ENCODE measurements around the gene NR1D1. TPM values are rescaled to one million over a fixed set of nuclear protein-coding genes. Genes with fewer than 3 reads are reported as not detected.

The NR1D1 gene
- total RNA-seq, 1 experiment from 2014 or later = 10.7 TPM

- H3K4me2 ChIP-seq = no peak overlapping the region
- DNase-seq = no peak
- no peak for TF ChIP-seq EZH2 (IDR thresholded peaks at IDR 0.05; ENCODE audit: low read depth)
- no peak for TF ChIP-seq CTCF (conservative IDR thresholded peaks at IDR 0.05)
- H3K9me3 ChIP-seq (ENCODE audit: insufficient read depth, low read depth) = no peaks in the 10 kb centered on the region
- ChIA-PET CTCF (no interaction called here), POLR2A (ENCODE audit: unreplicated experiment) (no interaction called here)
- H3K36me3 ChIP-seq (ENCODE audit: low read depth) = no peaks in the 10 kb centered on the region
- no TSS peak for BruUV-seq (replicated peaks)
- H3K27me3 ChIP-seq (ENCODE audit: insufficient read depth, low read depth) = no peaks in the 10 kb centered on the region
- peaks cover 45% of the 10 kb centered on the region for H3K4me1 ChIP-seq (replicated peaks; ENCODE audit: insufficient read depth)
- H3F3A ChIP-seq (ENCODE audit: insufficient read depth, low read depth) = peaks cover 10% of the 10 kb centered on the region
- H3K27ac ChIP-seq = no peak overlapping the region
- H4K20me1 ChIP-seq (ENCODE audit: insufficient read depth) = no peaks in the 10 kb centered on the region
- H2AFZ ChIP-seq = no peak overlapping the region
- intact Hi-C loops (cut with micrococcal nuclease; ENCODE audit: unreplicated experiment) = no loop called here
- H3K79me2 ChIP-seq (ENCODE audit: low read depth) = no peaks in the 10 kb centered on the region
- no peaks in the 10 kb centered on the region for H3K9me2 ChIP-seq (ENCODE audit: insufficient read depth)
- no peak overlapping the region for H3K4me3 ChIP-seq
Measured at GRCh38 chr17:40105861-40106759, 5.7 kb upstream of the NR1D1 start.

GRCh38 chr17:40104594-40105486, 4.5 kb upstream of the NR1D1 start:
- Histone ChIP-seq H3K27ac (peak overlapping the region; percentile 25; the same call in 1 of the 2 replicates), H3F3A (ENCODE audit: insufficient read depth, low read depth) (peaks cover 18% of the 10 kb centered on the region), H3K4me1 (replicated peaks; ENCODE audit: insufficient read depth) (peaks cover 43% of the 10 kb centered on the region), H3K9me2 (ENCODE audit: insufficient read depth) (no peaks in the 10 kb centered on the region), H3K27me3 (ENCODE audit: insufficient read depth, low read depth) (no peaks in the 10 kb centered on the region), H2AFZ (no peak overlapping the region), H3K9me3 (ENCODE audit: insufficient read depth, low read depth) (no peaks in the 10 kb centered on the region), H3K4me3 (no peak overlapping the region), H3K4me2 (peak overlapping the region; percentile 59), H4K20me1 (ENCODE audit: insufficient read depth) (no peaks in the 10 kb centered on the region), H3K36me3 (ENCODE audit: low read depth) (no peaks in the 10 kb centered on the region), H3K79me2 (ENCODE audit: low read depth) (peaks cover 4% of the 10 kb centered on the region)
- peak in 1 of 2 experiments; percentile 64 for DNase-seq
- intact Hi-C loops (cut with micrococcal nuclease; ENCODE audit: unreplicated experiment) = no loop called here
- TF ChIP-seq EZH2 (IDR thresholded peaks at IDR 0.05; ENCODE audit: low read depth) (no peak), CTCF (conservative IDR thresholded peaks at IDR 0.05) (no peak)
- BruUV-seq (replicated peaks) = no TSS peak
- ChIA-PET POLR2A (ENCODE audit: unreplicated experiment) (interaction anchor here (0.6 kb wide), 2 partner anchors 8 to 33 kb away, joined by 5 to 17 read pairs; no protein-coding TSS in a partner anchor), CTCF (no interaction called here)

- no peak for DNase-seq
- Histone ChIP-seq H3K79me2 (ENCODE audit: low read depth) (peaks cover 9% of the 10 kb centered on the region), H3F3A (ENCODE audit: insufficient read depth, low read depth) (peaks cover 22% of the 10 kb centered on the region), H3K9me3 (ENCODE audit: insufficient read depth, low read depth) (no peaks in the 10 kb centered on the region), H3K4me1 (replicated peaks; ENCODE audit: insufficient read depth) (peaks cover 44% of the 10 kb centered on the region), H3K27me3 (ENCODE audit: insufficient read depth, low read depth) (no peaks in the 10 kb centered on the region), H3K9me2 (ENCODE audit: insufficient read depth) (no peaks in the 10 kb centered on the region), H3K4me3 (no peak overlapping the region), H3K36me3 (ENCODE audit: low read depth) (no peaks in the 10 kb centered on the region), H3K27ac (no peak overlapping the region), H3K4me2 (no peak overlapping the region; the same call in 1 of the 2 replicates), H4K20me1 (ENCODE audit: insufficient read depth) (no peaks in the 10 kb centered on the region), H2AFZ (no peak overlapping the region)
- intact Hi-C loops (cut with micrococcal nuclease; ENCODE audit: unreplicated experiment) = no loop called here
- CTCF ChIA-PET = no interaction called here
- no TSS peak for BruUV-seq (replicated peaks)
- TF ChIP-seq EZH2 (IDR thresholded peaks at IDR 0.05; ENCODE audit: low read depth) = no peak
- TF ChIP-seq CTCF (conservative IDR thresholded peaks at IDR 0.05) = no peak
- POLR2A ChIA-PET (ENCODE audit: unreplicated experiment) = interaction anchor here (0.6 kb wide), 1 partner anchor 591 kb away, joined by 3 read pairs; no protein-coding TSS in a partner anchor
Measured at GRCh38 chr17:40103688-40104087, 3.3 kb upstream of the NR1D1 start.
